ENCODE data around the gene DSG2.

Gene DSG2

DNA sequence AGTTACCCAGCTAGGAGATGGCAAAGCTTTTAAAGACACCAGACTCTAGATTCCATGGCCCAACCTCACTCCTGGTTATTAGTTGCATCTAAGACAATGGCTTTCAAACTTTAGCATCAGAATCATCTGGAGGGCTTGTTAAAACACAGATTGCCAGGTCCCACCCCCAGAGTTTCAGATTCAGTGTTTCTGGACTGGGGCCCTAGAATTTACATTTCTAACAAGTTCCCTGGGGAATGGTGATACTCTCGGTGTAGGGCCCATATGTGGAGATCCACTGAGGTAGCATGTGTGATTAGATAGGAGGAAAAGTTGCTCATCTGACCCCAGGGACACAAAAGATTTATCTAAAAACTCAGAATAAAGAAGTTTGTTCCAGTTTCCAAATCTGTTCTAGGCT lies 79.2 kb downstream of the DSG2 start:
- in situ Hi-C loops (cut with MboI; ENCODE audit: low pct_unique_long_range_greater_than_20kb, low sequenced_read_pairs) = no loop called here
- DNase-seq = no peak

DNA sequence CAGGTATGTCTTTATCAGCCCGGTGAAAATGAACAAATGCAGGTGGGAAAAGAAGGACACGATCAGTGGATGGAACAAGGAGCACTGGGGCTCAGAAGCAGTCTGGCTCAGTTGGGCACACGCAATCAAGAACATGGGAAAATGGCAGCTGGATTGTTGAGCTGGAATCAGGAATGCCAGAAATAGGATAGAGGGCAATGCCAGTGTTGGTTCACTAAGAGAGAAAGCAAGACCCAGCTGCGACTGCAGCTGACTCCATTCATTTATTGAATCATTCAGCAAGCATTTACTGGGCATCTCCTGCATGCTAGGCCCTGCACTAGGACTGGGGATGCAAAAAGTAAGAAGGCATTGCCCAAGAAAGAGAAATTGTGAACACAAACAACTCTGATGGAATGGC lies 80.1 kb downstream of the DSG2 start:
- in situ Hi-C loops (cut with MboI; ENCODE audit: low pct_unique_long_range_greater_than_20kb, low sequenced_read_pairs) = no loop called here
- DNase-seq = no peak

DNA sequence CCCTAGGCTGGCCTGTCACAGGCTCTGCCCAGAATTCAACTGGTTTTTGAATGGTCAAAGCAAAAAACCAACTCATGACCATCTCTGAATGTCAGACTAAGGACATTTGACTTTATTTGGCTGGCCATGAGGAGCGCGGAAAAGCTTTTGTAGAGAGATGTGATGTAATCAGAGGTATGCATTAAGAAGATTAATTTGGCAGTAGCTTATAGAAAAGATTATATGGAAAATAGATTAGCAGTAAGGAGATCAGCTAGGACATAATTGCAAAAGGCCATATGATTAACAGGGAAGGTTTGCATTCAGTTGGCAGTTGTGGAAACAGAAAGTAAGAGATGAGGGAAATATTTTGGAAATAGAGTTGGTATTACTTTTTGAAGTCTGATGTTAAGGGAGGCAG lies 81.4 kb downstream of the DSG2 start:
- no peak for DNase-seq
- in situ Hi-C loops (cut with MboI; ENCODE audit: low pct_unique_long_range_greater_than_20kb, low sequenced_read_pairs) = no loop called here

DNA sequence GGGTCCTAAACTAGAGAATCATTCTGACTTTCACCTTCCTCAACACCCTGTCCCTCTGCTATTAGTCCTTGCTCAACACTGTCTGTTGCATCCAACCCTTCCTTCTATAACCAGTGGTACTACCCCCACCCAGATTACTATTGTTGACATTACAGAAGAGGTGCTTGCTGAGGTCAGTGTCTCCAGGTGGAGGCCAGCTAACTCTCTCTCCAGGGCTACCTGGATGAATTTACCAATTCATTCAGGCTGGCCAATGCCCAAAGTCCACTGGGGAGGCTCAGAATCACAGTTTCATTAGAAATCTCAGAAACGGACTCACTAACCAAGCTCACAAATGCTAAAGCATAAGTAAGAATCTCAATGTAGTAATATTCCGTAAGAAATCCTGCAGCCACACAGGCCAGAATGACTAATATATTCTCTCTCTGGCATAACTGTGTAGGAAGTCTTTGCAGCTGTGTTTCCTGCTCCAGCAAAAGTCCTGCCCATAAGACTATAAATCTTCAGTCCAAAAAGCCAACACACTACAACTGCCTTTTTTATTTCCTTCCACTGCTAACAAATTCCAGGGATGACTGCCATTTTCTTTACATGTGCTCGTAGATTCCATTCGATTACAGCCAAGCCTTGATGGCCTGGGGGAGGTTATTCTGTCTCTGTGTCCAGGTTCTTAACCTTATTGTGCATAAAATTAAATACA lies 83.7 kb downstream of the DSG2 start:
- in situ Hi-C loops (cut with MboI; ENCODE audit: low pct_unique_long_range_greater_than_20kb, low sequenced_read_pairs) = no loop called here
- DNase-seq = no peak

DNA sequence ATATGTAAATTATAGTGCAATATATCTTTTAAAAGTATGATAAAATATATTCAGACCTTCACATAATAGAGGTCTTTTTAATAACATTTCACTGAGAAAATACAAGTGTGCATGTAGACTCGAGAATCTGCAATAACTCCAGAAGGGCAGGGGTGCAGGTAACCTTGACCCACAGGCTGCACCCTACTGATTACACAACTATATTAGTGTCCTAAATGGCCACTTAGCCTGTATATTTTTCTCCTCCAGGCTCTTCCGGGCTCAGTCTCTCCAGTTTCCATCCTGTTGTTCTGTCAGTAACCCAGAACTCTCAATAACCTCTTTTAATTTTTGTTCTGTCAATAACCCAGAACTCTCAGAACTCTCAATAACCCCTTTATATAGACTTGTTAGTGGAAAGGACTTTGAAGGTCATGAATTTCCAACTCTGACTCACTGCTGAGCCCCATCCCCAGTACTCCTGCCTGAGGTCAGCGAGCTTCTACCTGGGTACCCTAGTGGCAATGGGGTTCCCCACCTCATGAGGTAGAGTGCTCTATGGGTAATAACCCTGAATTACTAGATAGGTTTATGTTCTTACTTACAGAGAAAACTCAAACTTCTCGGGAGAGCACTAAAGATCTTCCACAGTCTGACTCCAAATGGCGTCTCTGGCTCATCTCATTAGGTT lies 85.3 kb downstream of the DSG2 start:
- DNase-seq = no peak
- in situ Hi-C loops (cut with MboI; ENCODE audit: low pct_unique_long_range_greater_than_20kb, low sequenced_read_pairs) = no loop called here

DNA sequence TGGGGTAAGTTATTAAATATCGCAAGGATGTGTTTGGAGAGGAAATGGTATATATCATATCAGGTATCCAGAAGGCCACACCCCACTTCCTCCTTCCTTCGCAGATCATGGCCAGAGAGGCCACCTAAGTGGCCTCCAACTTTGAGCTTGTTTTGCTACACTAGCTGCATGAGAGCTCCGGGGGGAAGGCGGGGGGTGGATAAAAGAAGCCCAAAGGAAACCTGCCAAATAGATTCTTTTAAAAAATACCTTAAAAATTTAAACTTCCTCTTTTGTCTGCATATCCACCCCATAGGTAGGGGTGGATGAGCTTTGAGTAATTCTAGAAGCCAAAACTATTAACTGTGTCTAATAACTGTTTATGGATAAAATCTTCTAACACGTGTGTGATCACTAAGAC lies 88.0 kb downstream of the DSG2 start:
- in situ Hi-C loops (cut with MboI; ENCODE audit: low pct_unique_long_range_greater_than_20kb, low sequenced_read_pairs) = no loop called here
- DNase-seq = no peak

DNA sequence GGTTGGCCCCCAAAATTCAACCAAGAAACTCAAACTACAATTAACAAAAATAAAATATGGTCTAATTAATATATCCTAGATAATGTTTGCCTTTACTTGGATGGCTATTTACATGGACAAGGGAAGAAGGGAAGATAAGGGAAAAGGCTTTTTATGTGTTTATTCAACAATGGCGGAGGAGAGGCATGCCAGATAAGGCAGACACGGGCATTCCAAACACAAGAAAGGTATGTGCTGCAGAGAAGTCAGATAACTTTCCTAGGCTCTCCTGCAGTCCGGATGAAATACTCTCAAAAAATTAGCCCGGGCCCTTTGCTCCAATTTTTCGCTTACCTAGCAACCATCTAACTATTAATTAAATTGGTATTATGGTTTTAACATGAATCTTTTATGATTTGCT lies 88.6 kb downstream of the DSG2 start:
- in situ Hi-C loops (cut with MboI; ENCODE audit: low pct_unique_long_range_greater_than_20kb, low sequenced_read_pairs) = no loop called here
- no peak for DNase-seq

DNA sequence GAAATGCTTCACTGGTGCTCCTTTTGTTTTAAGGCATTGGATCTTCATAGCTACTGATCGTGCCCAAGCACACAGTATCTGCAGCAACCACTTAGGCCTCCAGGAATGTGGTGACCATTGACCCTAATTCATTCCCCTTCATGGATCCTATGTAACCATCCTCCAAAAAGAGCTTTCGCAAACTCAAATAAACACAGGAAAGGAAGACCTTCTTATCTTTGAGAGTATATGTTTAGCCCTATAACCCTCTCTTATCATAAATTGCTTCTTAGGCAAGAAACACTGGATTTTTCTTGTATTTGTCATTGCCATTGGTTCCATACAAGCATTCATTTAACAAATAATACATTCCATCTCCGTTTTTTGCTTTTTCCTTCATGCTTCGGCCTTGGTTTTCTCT lies 89.6 kb downstream of the DSG2 start:
- no peak for DNase-seq
- in situ Hi-C loops (cut with MboI; ENCODE audit: low pct_unique_long_range_greater_than_20kb, low sequenced_read_pairs) = no loop called here

DNA sequence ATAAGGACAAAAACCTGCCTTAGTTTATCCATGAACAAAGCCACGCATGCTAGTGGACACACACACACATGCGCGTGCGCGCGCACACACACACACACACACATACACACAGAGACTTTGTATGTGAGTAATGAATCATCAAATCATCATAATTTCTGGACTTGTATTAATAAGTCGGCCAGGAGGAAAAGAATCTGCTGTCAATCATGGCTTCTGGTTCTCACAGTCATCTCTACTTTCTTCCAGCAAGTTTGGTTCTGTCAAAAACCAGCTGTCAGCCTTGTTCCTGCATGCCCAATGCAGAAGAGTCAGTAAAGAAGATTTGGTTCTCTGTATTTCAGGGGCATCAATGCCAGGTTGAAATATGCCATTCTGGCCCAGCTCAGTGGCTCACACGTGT lies 92.6 kb downstream of the DSG2 start:
- DNase-seq = no peak
- in situ Hi-C loops (cut with MboI; ENCODE audit: low pct_unique_long_range_greater_than_20kb, low sequenced_read_pairs) = no loop called here

DNA sequence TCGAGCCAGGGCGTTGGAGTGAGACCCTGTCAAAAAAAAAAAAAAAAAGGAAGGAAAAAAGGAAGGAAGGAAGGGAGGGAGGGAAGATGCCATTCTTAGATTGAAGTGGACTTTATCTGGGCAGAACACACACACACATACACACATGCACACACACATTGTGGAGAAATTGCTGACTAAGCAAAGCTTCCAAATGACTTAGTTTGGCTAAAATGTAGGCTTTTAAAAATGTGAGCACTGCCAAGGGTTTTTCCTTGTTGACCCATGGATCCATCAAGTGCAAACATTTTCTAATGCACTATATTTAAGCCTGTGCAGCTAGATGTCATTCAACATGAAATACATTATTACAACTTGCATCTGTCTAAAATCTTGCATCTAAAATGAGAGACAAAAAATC lies 93.1 kb downstream of the DSG2 start:
- in situ Hi-C loops (cut with MboI; ENCODE audit: low pct_unique_long_range_greater_than_20kb, low sequenced_read_pairs) = no loop called here
- no peak for DNase-seq

DNA sequence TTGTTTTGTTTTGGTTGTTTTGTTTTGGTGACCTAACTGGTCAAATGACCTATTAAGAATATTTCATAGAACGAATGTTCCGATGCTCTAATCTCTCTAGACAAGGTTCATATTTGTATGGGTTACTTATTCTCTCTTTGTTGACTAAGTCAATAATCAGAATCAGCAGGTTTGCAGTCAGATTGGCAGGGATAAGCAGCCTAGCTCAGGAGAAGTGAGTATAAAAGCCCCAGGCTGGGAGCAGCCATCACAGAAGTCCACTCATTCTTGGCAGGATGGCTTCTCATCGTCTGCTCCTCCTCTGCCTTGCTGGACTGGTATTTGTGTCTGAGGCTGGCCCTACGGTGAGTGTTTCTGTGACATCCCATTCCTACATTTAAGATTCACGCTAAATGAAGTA lies 93.7 kb downstream of the DSG2 start, which contains the start of gene TTR:
TSS of gene TTR (plus strand) at position 250 of the 400 bp plus-strand sequence. CDS start at position 276, 26 bp downstream.
- in situ Hi-C loops (cut with MboI; ENCODE audit: low pct_unique_long_range_greater_than_20kb, low sequenced_read_pairs) = no loop called here
- no peak for DNase-seq

DNA sequence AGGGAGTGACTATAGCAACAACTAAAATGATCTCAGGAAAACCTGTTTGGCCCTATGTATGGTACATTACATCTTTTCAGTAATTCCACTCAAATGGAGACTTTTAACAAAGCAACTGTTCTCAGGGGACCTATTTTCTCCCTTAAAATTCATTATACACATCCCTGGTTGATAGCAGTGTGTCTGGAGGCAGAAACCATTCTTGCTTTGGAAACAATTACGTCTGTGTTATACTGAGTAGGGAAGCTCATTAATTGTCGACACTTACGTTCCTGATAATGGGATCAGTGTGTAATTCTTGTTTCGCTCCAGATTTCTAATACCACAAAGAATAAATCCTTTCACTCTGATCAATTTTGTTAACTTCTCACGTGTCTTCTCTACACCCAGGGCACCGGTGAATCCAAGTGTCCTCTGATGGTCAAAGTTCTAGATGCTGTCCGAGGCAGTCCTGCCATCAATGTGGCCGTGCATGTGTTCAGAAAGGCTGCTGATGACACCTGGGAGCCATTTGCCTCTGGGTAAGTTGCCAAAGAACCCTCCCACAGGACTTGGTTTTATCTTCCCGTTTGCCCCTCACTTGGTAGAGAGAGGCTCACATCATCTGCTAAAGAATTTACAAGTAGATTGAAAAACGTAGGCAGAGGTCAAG lies 94.7 kb downstream of the DSG2 start:
- DNase-seq = no peak
- in situ Hi-C loops (cut with MboI; ENCODE audit: low pct_unique_long_range_greater_than_20kb, low sequenced_read_pairs) = no loop called here

DNA sequence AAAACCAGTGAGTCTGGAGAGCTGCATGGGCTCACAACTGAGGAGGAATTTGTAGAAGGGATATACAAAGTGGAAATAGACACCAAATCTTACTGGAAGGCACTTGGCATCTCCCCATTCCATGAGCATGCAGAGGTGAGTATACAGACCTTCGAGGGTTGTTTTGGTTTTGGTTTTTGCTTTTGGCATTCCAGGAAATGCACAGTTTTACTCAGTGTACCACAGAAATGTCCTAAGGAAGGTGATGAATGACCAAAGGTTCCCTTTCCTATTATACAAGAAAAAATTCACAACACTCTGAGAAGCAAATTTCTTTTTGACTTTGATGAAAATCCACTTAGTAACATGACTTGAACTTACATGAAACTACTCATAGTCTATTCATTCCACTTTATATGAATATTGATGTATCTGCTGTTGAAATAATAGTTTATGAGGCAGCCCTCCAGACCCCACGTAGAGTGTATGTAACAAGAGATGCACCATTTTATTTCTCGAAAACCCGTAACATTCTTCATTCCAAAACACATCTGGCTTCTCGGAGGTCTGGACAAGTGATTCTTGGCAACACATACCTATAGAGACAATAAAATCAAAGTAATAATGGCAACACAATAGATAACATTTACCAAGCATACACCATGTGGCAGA lies 97.3 kb downstream of the DSG2 start:
- DNase-seq = no peak
- in situ Hi-C loops (cut with MboI; ENCODE audit: low pct_unique_long_range_greater_than_20kb, low sequenced_read_pairs) = no loop called here

DNA sequence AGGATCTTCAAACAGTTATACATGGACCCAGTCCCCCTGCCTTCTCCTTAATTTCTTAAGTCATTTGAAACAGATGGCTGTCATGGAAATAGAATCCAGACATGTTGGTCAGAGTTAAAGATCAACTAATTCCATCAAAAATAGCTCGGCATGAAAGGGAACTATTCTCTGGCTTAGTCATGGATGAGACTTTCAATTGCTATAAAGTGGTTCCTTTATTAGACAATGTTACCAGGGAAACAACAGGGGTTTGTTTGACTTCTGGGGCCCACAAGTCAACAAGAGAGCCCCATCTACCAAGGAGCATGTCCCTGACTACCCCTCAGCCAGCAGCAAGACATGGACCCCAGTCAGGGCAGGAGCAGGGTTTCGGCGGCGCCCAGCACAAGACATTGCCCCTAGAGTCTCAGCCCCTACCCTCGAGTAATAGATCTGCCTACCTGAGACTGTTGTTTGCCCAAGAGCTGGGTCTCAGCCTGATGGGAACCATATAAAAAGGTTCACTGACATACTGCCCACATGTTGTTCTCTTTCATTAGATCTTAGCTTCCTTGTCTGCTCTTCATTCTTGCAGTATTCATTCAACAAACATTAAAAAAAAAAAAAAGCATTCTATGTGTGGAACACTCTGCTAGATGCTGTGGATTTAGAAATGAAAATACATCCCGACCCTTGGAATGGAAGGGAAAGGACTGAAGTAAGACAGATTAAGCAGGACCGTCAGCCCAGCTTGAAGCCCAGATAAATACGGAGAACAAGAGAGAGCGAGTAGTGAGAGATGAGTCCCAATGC lies 98.3 kb downstream of the DSG2 start:
- no peak for DNase-seq
- in situ Hi-C loops (cut with MboI; ENCODE audit: low pct_unique_long_range_greater_than_20kb, low sequenced_read_pairs) = no loop called here

DNA sequence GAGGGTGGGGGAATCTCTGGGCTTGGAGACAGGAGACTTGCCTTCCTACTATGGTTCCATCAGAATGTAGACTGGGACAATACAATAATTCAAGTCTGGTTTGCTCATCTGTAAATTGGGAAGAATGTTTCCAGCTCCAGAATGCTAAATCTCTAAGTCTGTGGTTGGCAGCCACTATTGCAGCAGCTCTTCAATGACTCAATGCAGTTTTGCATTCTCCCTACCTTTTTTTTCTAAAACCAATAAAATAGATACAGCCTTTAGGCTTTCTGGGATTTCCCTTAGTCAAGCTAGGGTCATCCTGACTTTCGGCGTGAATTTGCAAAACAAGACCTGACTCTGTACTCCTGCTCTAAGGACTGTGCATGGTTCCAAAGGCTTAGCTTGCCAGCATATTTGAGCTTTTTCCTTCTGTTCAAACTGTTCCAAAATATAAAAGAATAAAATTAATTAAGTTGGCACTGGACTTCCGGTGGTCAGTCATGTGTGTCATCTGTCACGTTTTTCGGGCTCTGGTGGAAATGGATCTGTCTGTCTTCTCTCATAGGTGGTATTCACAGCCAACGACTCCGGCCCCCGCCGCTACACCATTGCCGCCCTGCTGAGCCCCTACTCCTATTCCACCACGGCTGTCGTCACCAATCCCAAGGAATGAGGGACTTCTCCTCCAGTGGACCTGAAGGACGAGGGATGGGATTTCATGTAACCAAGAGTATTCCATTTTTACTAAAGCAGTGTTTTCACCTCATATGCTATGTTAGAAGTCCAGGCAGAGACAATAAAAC lies 100.2 kb downstream of the DSG2 start:
- no peak for DNase-seq
- in situ Hi-C loops (cut with MboI; ENCODE audit: low pct_unique_long_range_greater_than_20kb, low sequenced_read_pairs) = no loop called here
